DND-41 (cell line): Measurements from ENCODE around the gene VLDLR.

Experiments used
- ATAC-seq: fragments of 200-7000 bp; cut with Tn5 transposase; 3 replicates; pipeline ENCODE4 v1.9.1; 2021; ENCODE audit warnings: low read depth; ENCODE audit not compliant: insufficient read depth
- DNase-seq: peaks from one replicate; pipeline ENCODE4 v3.0.0-alpha.2; 2020
- H2AFZ ChIP-seq: 2 replicates; pipeline ENCODE4 v1.6.0; 2012; ENCODE audit warnings: low read depth, low read length
- H3K27ac ChIP-seq: 2 replicates; pipeline ENCODE4 v1.5.1; 2012; ENCODE audit warnings: low read length, inconsistent platforms
- H3K27me3 ChIP-seq: fragments of 200-600 bp; sonication (generic); 2 replicates; pipeline ENCODE4 v1.6.0; 2012; ENCODE audit warnings: low read length, mild to moderate bottlenecking, inconsistent platforms; ENCODE audit not compliant: insufficient read depth, poor library complexity
- H3K36me3 ChIP-seq: 2 replicates; pipeline ENCODE4 v1.5.1; 2012; ENCODE audit warnings: low read length, inconsistent platforms; ENCODE audit not compliant: insufficient read depth
- H3K4me1 ChIP-seq: 2 replicates; pipeline ENCODE4 v1.5.1; 2012; ENCODE audit warnings: mild to moderate bottlenecking, low read length; ENCODE audit not compliant: insufficient read depth
- H3K4me2 ChIP-seq: 2 replicates; pipeline ENCODE4 v1.6.0; 2012; ENCODE audit warnings: mild to moderate bottlenecking, moderate library complexity, low read length, inconsistent platforms; ENCODE audit not compliant: insufficient read depth
- H3K4me3 ChIP-seq, 2 experiments: fragments of 200-600 bp in 1 of 2; shearing (Covaris generic) in 1 of 2; 2 replicates each; pipeline ENCODE4 v1.5.1; 2012 to 2016; ENCODE audit warnings: inconsistent platforms in 2 of 2, low read length in 2 of 2, mild to moderate bottlenecking in 2 of 2, low read depth in 1 of 2, moderate library complexity in 1 of 2
- H3K79me2 ChIP-seq: 2 replicates; pipeline ENCODE4 v1.6.0; 2012; ENCODE audit warnings: low read length, inconsistent platforms; ENCODE audit not compliant: insufficient read depth
- H3K9ac ChIP-seq: 2 replicates; pipeline ENCODE4 v1.6.0; 2012; ENCODE audit warnings: low read depth, mild to moderate bottlenecking, inconsistent platforms, low read length, moderate library complexity
- H3K9me3 ChIP-seq: 2 replicates; pipeline ENCODE4 v1.5.1; 2012; ENCODE audit warnings: low read length, moderate library complexity, mild to moderate bottlenecking, inconsistent platforms; ENCODE audit not compliant: insufficient read depth, severe bottlenecking
- H4K20me1 ChIP-seq: 2 replicates; pipeline ENCODE4 v1.6.0; 2012; ENCODE audit warnings: low read length; ENCODE audit not compliant: insufficient read depth
- CTCF ChIP-seq: IDR thresholded peaks from 2 replicates; pipeline ENCODE4 v1.5.1; 2012; ENCODE audit warnings: borderline replicate concordance, low read length, moderate library complexity, mild to moderate bottlenecking; ENCODE audit not compliant: poor library complexity, severe bottlenecking; ENCODE audit errors: extremely low read depth
- EZH2 ChIP-seq: IDR thresholded peaks from 3 replicates; pipeline ENCODE4 v1.6.1; 2012; ENCODE audit warnings: borderline replicate concordance, low read depth, mild to moderate bottlenecking, moderate library complexity, low read length, inconsistent platforms; ENCODE audit not compliant: severe bottlenecking

VLDLR gene

GRCh38 chr9:2674141-2674824, 52.7 kb downstream of the VLDLR start:
- Histone ChIP-seq H3K79me2 (no peaks in the 10 kb centered on the region), H4K20me1 (no peaks in the 10 kb centered on the region), H3K4me3 (no peak overlapping the region), H3K4me2 (no peak overlapping the region), H3K9ac (no peak overlapping the region), H3K27me3 (no peaks in the 10 kb centered on the region), H3K9me3 (no peaks in the 10 kb centered on the region), H3K36me3 (no peaks in the 10 kb centered on the region), H3K4me1 (no peaks in the 10 kb centered on the region), H3K27ac (no peak overlapping the region), H2AFZ (no peak overlapping the region)
- no peak for DNase-seq
- ATAC-seq = no peak
- no peak for TF ChIP-seq EZH2
- TF ChIP-seq CTCF = no peak

GRCh38 chr9:2675834-2676233, 54.2 kb downstream of the VLDLR start:
- DNase-seq = no peak

GRCh38 chr9:2676466-2676865, 54.9 kb downstream of the VLDLR start:
- Histone ChIP-seq H3K36me3 (no peaks in the 10 kb centered on the region), H3K27me3 (no peaks in the 10 kb centered on the region), H4K20me1 (no peaks in the 10 kb centered on the region), H3K9me3 (no peaks in the 10 kb centered on the region), H3K27ac (no peak overlapping the region), H3K4me3 (no peak overlapping the region), H3K9ac (no peak overlapping the region), H2AFZ (no peak overlapping the region), H3K79me2 (no peaks in the 10 kb centered on the region), H3K4me2 (no peak overlapping the region), H3K4me1 (no peaks in the 10 kb centered on the region)
- no peak for TF ChIP-seq EZH2
- no peak for TF ChIP-seq CTCF
- ATAC-seq (no peak), DNase-seq (no peak)

More at GRCh38 chr9:2675834-2676233, 54.2 kb downstream of the VLDLR start:
- ATAC-seq = no peak
- Histone ChIP-seq H3K4me2 (no peak overlapping the region), H3K4me1 (no peaks in the 10 kb centered on the region), H4K20me1 (no peaks in the 10 kb centered on the region), H3K79me2 (no peaks in the 10 kb centered on the region), H3K4me3 (no peak overlapping the region), H3K27me3 (no peaks in the 10 kb centered on the region), H3K27ac (no peak overlapping the region), H3K9me3 (no peaks in the 10 kb centered on the region), H2AFZ (no peak overlapping the region), H3K36me3 (no peaks in the 10 kb centered on the region), H3K9ac (no peak overlapping the region)
- no peak for TF ChIP-seq EZH2
- TF ChIP-seq CTCF = no peak
